ENCODE measurements around the gene ST6GALNAC1. TPM values are rescaled to one million over a fixed set of nuclear protein-coding genes. Genes with fewer than 3 reads are reported as not detected.

Gene ST6GALNAC1
- total and polyA plus RNA-seq, 2 of the 13 experiments (the other 11 are each of a cell fraction or from before 2014, with no cell fraction given), result not detected

DNA sequence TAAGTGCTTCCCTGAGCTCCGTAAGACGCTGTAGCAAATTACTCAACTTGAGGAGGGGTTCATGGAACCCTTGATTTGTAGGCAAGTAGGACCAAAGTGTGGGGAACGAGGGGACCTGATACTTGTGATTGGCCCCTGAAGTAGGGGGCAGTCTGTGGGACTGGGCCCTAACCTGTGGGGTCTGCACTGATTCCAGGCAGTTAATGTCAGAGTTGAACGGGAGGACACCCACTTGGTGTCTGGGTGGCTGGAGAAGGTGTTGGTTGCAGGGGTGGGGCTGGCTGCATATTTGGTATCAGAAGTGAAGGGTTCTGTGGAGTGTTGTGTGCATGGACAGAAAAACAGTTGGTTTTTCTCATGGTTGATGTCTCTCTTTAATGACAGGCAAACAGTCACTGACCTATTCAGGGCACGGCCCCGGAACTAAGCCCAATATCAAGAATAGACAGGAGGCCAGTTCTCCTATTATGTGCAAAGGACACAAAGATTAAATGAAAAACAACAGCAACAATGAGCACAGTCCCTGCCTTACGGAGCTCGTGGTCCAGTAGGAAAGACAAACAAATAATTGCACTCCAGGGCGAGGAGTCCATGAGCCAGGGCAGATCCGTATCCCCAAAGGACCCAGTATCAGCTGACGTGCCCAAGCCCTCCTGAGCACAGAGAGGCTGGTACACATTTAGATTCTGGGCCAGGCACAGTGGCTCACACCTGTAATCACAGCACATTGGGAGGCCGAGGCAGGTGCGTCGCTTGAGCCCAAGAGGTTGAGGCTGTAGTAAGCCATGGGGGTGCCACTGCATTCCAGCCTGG is 48.0 kb upstream of the ST6GALNAC1 start (continued):
- TF ChIP-seq, protein P1, sequence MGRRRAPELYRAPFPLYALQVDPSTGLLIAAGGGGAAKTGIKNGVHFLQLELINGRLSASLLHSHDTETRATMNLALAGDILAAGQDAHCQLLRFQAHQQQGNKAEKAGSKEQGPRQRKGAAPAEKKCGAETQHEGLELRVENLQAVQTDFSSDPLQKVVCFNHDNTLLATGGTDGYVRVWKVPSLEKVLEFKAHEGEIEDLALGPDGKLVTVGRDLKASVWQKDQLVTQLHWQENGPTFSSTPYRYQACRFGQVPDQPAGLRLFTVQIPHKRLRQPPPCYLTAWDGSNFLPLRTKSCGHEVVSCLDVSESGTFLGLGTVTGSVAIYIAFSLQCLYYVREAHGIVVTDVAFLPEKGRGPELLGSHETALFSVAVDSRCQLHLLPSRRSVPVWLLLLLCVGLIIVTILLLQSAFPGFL (CRISPR knock-in tag; IDR thresholded peaks at IDR 0.05), result no peak
- TF ChIP-seq CREM (IDR thresholded peaks at IDR 0.05), result peak; percentile 54; the same call in 1 of the 2 replicates
- TF ChIP-seq CREM (CRISPR knock-in tag; IDR thresholded peaks at IDR 0.05), result no peak
- no peak for TF ChIP-seq KLF15 (CRISPR knock-in tag; IDR thresholded peaks at IDR 0.05; ENCODE audit: borderline replicate concordance)
- 0 out of 2 replicates have a peak, but pooled peaks have one; percentile 64 for TF ChIP-seq ZNF264 (CRISPR knock-in tag; IDR thresholded peaks at IDR 0.05)
- no peak for TF ChIP-seq TCF12 (IDR thresholded peaks at IDR 0.05)
- no peak; the same call in none of the 2 replicates for TF ChIP-seq TCF12 (CRISPR knock-in tag; IDR thresholded peaks at IDR 0.05)
- TF ChIP-seq ESRRA (CRISPR knock-in tag; IDR thresholded peaks at IDR 0.05; ENCODE audit: low read depth), result peak; percentile 83; the same call in 1 of the 2 replicates
- peak; percentile 56; the same call in 1 of the 2 replicates for TF ChIP-seq POGZ (CRISPR knock-in tag; IDR thresholded peaks at IDR 0.05)
- TF ChIP-seq GABPA (IDR thresholded peaks at IDR 0.05; ENCODE audit: low read depth, low read length), result no peak
- TF ChIP-seq GABPA (CRISPR knock-in tag; IDR thresholded peaks at IDR 0.05; ENCODE audit: low read depth), result 0 out of 2 replicates have a peak, but pooled peaks have one; percentile 3
- peak; percentile 25; the same call in 1 of the 2 replicates for TF ChIP-seq ZNF138 (CRISPR knock-in tag; IDR thresholded peaks at IDR 0.05; ENCODE audit: low read depth)
- TF ChIP-seq ZFP90 (CRISPR knock-in tag; IDR thresholded peaks at IDR 0.05; ENCODE audit: borderline replicate concordance), result no peak; the same call in none of the 2 replicates
- TF ChIP-seq, protein P2, sequence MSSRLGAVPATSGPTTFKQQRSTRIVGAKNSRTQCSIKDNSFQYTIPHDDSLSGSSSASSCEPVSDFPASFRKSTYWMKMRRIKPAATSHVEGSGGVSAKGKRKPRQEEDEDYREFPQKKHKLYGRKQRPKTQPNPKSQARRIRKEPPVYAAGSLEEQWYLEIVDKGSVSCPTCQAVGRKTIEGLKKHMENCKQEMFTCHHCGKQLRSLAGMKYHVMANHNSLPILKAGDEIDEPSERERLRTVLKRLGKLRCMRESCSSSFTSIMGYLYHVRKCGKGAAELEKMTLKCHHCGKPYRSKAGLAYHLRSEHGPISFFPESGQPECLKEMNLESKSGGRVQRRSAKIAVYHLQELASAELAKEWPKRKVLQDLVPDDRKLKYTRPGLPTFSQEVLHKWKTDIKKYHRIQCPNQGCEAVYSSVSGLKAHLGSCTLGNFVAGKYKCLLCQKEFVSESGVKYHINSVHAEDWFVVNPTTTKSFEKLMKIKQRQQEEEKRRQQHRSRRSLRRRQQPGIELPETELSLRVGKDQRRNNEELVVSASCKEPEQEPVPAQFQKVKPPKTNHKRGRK (CRISPR knock-in tag; IDR thresholded peaks at IDR 0.05), result no peak
- TF ChIP-seq, protein P3, sequence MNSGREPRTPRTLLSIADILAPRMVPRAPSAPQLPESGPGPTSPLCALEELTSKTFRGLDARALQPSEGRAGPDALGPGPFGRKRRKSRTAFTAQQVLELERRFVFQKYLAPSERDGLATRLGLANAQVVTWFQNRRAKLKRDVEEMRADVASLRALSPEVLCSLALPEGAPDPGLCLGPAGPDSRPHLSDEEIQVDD (CRISPR knock-in tag; IDR thresholded peaks at IDR 0.05; ENCODE audit: borderline replicate concordance), result no peak
- no peak for TF ChIP-seq ZNF333 (CRISPR knock-in tag; IDR thresholded peaks at IDR 0.05; ENCODE audit: borderline replicate concordance)
- TF ChIP-seq, protein P4, sequence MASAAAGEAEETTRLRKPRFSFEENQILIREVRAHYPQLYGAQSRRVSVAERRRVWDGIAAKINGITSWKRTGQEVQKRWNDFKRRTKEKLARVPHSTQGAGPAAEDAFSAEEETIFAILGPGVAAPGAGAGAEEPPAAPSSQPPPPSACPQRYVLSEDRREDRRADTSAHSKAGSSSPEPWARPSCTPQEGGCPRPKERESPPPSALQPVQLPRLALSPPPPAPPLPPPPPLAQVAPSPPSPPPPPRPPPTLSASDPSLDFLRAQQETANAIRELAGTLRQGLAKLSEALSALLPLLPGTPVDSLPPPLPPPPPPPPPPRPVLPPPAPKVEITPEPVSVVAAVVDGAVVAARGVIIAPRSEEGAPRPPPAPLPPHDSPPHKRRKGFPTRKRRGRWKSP (CRISPR knock-in tag; IDR thresholded peaks at IDR 0.05), result peak; percentile 56; the same call in 1 of the 2 replicates
- TF ChIP-seq NCOA1 (CRISPR knock-in tag; IDR thresholded peaks at IDR 0.05), result no peak
- TF ChIP-seq HOXD1 (CRISPR knock-in tag; IDR thresholded peaks at IDR 0.05), result peak; percentile 93; the same call in 1 of the 2 replicates
- TF ChIP-seq, protein P5, sequence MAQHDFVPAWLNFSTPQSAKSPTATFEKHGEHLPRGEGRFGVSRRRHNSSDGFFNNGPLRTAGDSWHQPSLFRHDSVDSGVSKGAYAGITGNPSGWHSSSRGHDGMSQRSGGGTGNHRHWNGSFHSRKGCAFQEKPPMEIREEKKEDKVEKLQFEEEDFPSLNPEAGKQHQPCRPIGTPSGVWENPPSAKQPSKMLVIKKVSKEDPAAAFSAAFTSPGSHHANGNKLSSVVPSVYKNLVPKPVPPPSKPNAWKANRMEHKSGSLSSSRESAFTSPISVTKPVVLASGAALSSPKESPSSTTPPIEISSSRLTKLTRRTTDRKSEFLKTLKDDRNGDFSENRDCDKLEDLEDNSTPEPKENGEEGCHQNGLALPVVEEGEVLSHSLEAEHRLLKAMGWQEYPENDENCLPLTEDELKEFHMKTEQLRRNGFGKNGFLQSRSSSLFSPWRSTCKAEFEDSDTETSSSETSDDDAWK (CRISPR knock-in tag; IDR thresholded peaks at IDR 0.05), result no peak
- TF ChIP-seq, protein P6, sequence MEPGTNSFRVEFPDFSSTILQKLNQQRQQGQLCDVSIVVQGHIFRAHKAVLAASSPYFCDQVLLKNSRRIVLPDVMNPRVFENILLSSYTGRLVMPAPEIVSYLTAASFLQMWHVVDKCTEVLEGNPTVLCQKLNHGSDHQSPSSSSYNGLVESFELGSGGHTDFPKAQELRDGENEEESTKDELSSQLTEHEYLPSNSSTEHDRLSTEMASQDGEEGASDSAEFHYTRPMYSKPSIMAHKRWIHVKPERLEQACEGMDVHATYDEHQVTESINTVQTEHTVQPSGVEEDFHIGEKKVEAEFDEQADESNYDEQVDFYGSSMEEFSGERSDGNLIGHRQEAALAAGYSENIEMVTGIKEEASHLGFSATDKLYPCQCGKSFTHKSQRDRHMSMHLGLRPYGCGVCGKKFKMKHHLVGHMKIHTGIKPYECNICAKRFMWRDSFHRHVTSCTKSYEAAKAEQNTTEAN (CRISPR knock-in tag; conservative IDR thresholded peaks at IDR 0.05), result peak; percentile 69; the same call in 1 of the 2 replicates
- no peak for TF ChIP-seq NBN (conservative IDR thresholded peaks at IDR 0.05)
- no peak for TF ChIP-seq JUND (CRISPR knock-in tag; IDR thresholded peaks at IDR 0.05)
- peak; percentile 80; the same call in 1 of the 2 replicates for TF ChIP-seq MEIS2 (CRISPR knock-in tag; IDR thresholded peaks at IDR 0.05)

Data from HepG2 (cell line).